NOMO-1 (cell line): Measurements from ENCODE around the gene NEK9.

Experiments used
- DNase-seq, 2 experiments: peaks; one replicate each; lab custom pipeline; 2025; ENCODE audit not compliant: unreplicated experiment in 2 of 2; lab: John Stamatoyannopoulos, UW

NEK9 gene

GRCh38 chr14:75046275-75046674 lies 80.6 kb downstream of the NEK9 start:
- no peak for DNase-seq

- DNase-seq = no peak
Observed at GRCh38 chr14:75044752-75045151, 82.1 kb downstream of the NEK9 start.

GRCh38 chr14:75044322-75044721 lies 82.5 kb downstream of the NEK9 start:
- no peak for DNase-seq

GRCh38 chr14:75042035-75042434 lies 84.8 kb downstream of the NEK9 start:
- no peak for DNase-seq

- no peak for DNase-seq
Observed at GRCh38 chr14:75041613-75042012, 85.2 kb downstream of the NEK9 start.

GRCh38 chr14:75040959-75041358 lies 85.9 kb downstream of the NEK9 start:
- DNase-seq = no peak

- no peak for DNase-seq
Observed at GRCh38 chr14:75040507-75040906, 86.3 kb downstream of the NEK9 start.

- no peak for DNase-seq
Observed at GRCh38 chr14:75032939-75033338, 93.9 kb downstream of the NEK9 start.

- no peak for DNase-seq
Observed at GRCh38 chr14:75030147-75030546, 96.7 kb downstream of the NEK9 start.
